ENCODE data around the gene WDR70. TPM values are rescaled to one million over a fixed set of nuclear protein-coding genes. Genes with fewer than 3 reads are reported as not detected.

The WDR70 gene
- total and polyA plus RNA-seq, 10 of the 15 experiments (the other 5 are each of a cell fraction or from before 2014, with no cell fraction given), result 10.9 to 33.6 (median 29.1) TPM

- in situ Hi-C loops (cut with MboI) (no loop called here), intact Hi-C loops (cut with micrococcal nuclease; ENCODE audit: unreplicated experiment) (no loop called here)
- POLR2A ChIA-PET, result interaction anchor here (0.6 kb wide), 1 partner anchor 393 kb away, joined by 6 read pairs; no protein-coding TSS in a partner anchor
- no peak overlapping the region for H3K9ac ChIP-seq (ENCODE audit: control insufficient read depth, insufficient read depth, low read length)
- no TSS peak for BruUV-seq (replicated peaks)
- FAIRE-seq (no peak), DNase-seq (ENCODE audit: low read depth, low spot score) (no peak), ATAC-seq (no peak)
- no peaks in the 10 kb centered on the region for H3K4me1 ChIP-seq (ENCODE audit: control insufficient read depth, insufficient read depth, low read length)
- SMC1A ChIA-PET (ENCODE audit: uncharacterized antibody, unreplicated experiment), result no interaction called here
- H3K4me2 ChIP-seq (ENCODE audit: control insufficient read depth, insufficient read depth), result no peak overlapping the region
- H3K36me3 ChIP-seq (ENCODE audit: control insufficient read depth in 2 of 2, insufficient read depth in 2 of 2, low read length in 1 of 2), result no peaks in the 10 kb centered on the region
- H3K79me2 ChIP-seq (ENCODE audit: control insufficient read depth, insufficient read depth, low read length), result no peaks in the 10 kb centered on the region
- no peaks in the 10 kb centered on the region for H3K27me3 ChIP-seq (replicated peaks in 1 of 2; ENCODE audit: control insufficient read depth in 2 of 2, insufficient read depth in 2 of 2, low read length in 1 of 2)
- no peak for TF ChIP-seq ZBTB4 (CRISPR knock-in tag; IDR thresholded peaks at IDR 0.05)
- TF ChIP-seq RUNX3 (IDR thresholded peaks at IDR 0.05; ENCODE audit: low read length), result no peak
- TF ChIP-seq EED (IDR thresholded peaks at IDR 0.05; ENCODE audit: low read depth), result no peak
- no peak for TF ChIP-seq RAD21 (IDR thresholded peaks at IDR 0.05; ENCODE audit: insufficient read depth, low read depth, low read length)
- TF ChIP-seq USF2 (IDR thresholded peaks at IDR 0.05; ENCODE audit: borderline replicate concordance, low read depth, low read length), result no peak
- TF ChIP-seq MXI1 (IDR thresholded peaks at IDR 0.05; ENCODE audit: low read depth, low read length), result no peak
- TF ChIP-seq CEBPB (IDR thresholded peaks at IDR 0.05; ENCODE audit: borderline replicate concordance in 1 of 2, low read depth in 2 of 2, low read length in 2 of 2), result no peak
- no peak for TF ChIP-seq TAF1 (IDR thresholded peaks at IDR 0.05; ENCODE audit: borderline replicate concordance, low read depth, low read length)
- TF ChIP-seq POU2F2 (IDR thresholded peaks at IDR 0.05; ENCODE audit: borderline replicate concordance, low read depth, low read length), result no peak
- no peak for TF ChIP-seq HDAC6 (IDR thresholded peaks at IDR 0.05; ENCODE audit: unreplicated experiment)
- TF ChIP-seq NR2C2 (IDR thresholded peaks at IDR 0.05; ENCODE audit: borderline replicate concordance, control insufficient read depth, insufficient read length, low read depth), result no peak
- no peak for TF ChIP-seq CREM (IDR thresholded peaks at IDR 0.05; ENCODE audit: low read depth)
- no peak for TF ChIP-seq TARDBP (IDR thresholded peaks at IDR 0.05; ENCODE audit: borderline replicate concordance)
- no peak for TF ChIP-seq NFIC (IDR thresholded peaks at IDR 0.05; ENCODE audit: low read depth, low read length)
- TF ChIP-seq BACH1 (IDR thresholded peaks at IDR 0.05; ENCODE audit: borderline replicate concordance), result no peak
- TF ChIP-seq LARP7 (IDR thresholded peaks at IDR 0.05), result no peak
- no peaks in the 10 kb centered on the region for H4K20me1 ChIP-seq (ENCODE audit: control insufficient read depth, insufficient read depth)
- CTCF ChIA-PET, result interaction anchor here (0.8 kb wide), 1 partner anchor 25 kb away, joined by 5 read pairs; no protein-coding TSS in a partner anchor
- no peak overlapping the region for H3K4me3 ChIP-seq
- no peaks in the 10 kb centered on the region for H3K9me3 ChIP-seq (replicated peaks; ENCODE audit: control insufficient read depth, insufficient read depth, low read length)
- H2AFZ ChIP-seq (ENCODE audit: control insufficient read depth, low read depth, low read length), result no peak overlapping the region
- H3K27ac ChIP-seq (ENCODE audit: control insufficient read depth, insufficient read depth), result no peak overlapping the region
- RAD21 ChIA-PET (ENCODE audit: unreplicated experiment), result no interaction called here
- WGBS (ENCODE audit: insufficient coverage, insufficient replicate concordance, low lambda C conversion rate, missing lambda C conversion rate), result 98% methylated on average over 2 of the region's 2 CpGs
These were observed 58.6 kb downstream of the WDR70 start for GRCh38 chr5:37437711-37438110.

Measured in GM12878 (cell line).